Astrocyte (in vitro differentiated cells and primary cell): Measurements from ENCODE around the gene GNAQ. TPM values are rescaled to one million over a fixed set of nuclear protein-coding genes. Genes with fewer than 3 reads are reported as not detected.
A peak's percentile ranks its signal among the peaks of the same experiment; 100 is the strongest.

ENCODE experiments used
- DNase-seq: peaks from one replicate; pipeline ENCODE4 v3.0.0-alpha.2; 2010; ENCODE audit warnings: low read depth
- FAIRE-seq: peaks from 2 replicates; lab custom pipeline; 2011; peaks lifted over from hg19 to GRCh38; lab: Jason Lieb, UNC
- H2AFZ ChIP-seq: 2 replicates; pipeline ENCODE4 v1.6.0; 2012; ENCODE audit warnings: low read depth, low read length, inconsistent platforms
- H3K27ac ChIP-seq: 2 replicates; pipeline ENCODE4 v1.5.1; 2011; ENCODE audit warnings: low read depth, low read length, inconsistent platforms
- H3K27me3 ChIP-seq: 2 replicates; pipeline ENCODE4 v1.6.0; 2011; ENCODE audit warnings: low read length, inconsistent platforms; ENCODE audit not compliant: insufficient read depth
- H3K36me3 ChIP-seq: 2 replicates; pipeline ENCODE4 v1.5.1; 2011; ENCODE audit warnings: low read length, inconsistent platforms; ENCODE audit not compliant: insufficient read depth
- H3K4me1 ChIP-seq: 2 replicates; pipeline ENCODE4 v1.5.1; 2011; ENCODE audit warnings: low read length, inconsistent platforms; ENCODE audit not compliant: insufficient read depth
- H3K4me2 ChIP-seq: 2 replicates; pipeline ENCODE4 v1.6.0; 2012; ENCODE audit warnings: low read length, inconsistent platforms
- H3K4me3 ChIP-seq: 2 replicates; pipeline ENCODE4 v1.5.1; 2011; ENCODE audit warnings: low read depth, mild to moderate bottlenecking, low read length, inconsistent platforms; ENCODE audit not compliant: insufficient read depth
- H3K79me2 ChIP-seq: 2 replicates; pipeline ENCODE4 v1.6.0; 2012; ENCODE audit warnings: mild to moderate bottlenecking, low read length, inconsistent platforms; ENCODE audit not compliant: insufficient read depth
- H3K9ac ChIP-seq: 2 replicates; pipeline ENCODE4 v1.6.0; 2012; ENCODE audit warnings: mild to moderate bottlenecking, low read length, inconsistent platforms
- H3K9me3 ChIP-seq: 2 replicates; pipeline ENCODE4 v1.5.1; 2012; ENCODE audit warnings: low read depth, mild to moderate bottlenecking, low read length, inconsistent platforms; ENCODE audit not compliant: insufficient read depth
- H4K20me1 ChIP-seq: 2 replicates; pipeline ENCODE4 v1.6.0; 2012; ENCODE audit warnings: low read length, inconsistent platforms; ENCODE audit not compliant: insufficient read depth
- H3K27ac Mint-ChIP-seq: one replicate; pipeline ENCODE4 v1.8.0; 2021; ENCODE audit warnings: mild to moderate bottlenecking, mixed read lengths; ENCODE audit not compliant: unreplicated experiment
- H3K27me3 Mint-ChIP-seq: one replicate; pipeline ENCODE4 v1.8.0; 2021; ENCODE audit warnings: low read depth, mixed read lengths; ENCODE audit not compliant: unreplicated experiment
- H3K36me3 Mint-ChIP-seq: one replicate; pipeline ENCODE4 v1.8.0; 2021; ENCODE audit warnings: low read depth, mixed read lengths; ENCODE audit not compliant: unreplicated experiment
- H3K4me1 Mint-ChIP-seq: one replicate; pipeline ENCODE4 v1.8.0; 2021; ENCODE audit warnings: low read depth, mixed read lengths; ENCODE audit not compliant: unreplicated experiment
- H3K4me3 Mint-ChIP-seq: one replicate; pipeline ENCODE4 v1.8.0; 2021; ENCODE audit warnings: mild to moderate bottlenecking, moderate library complexity, mixed read lengths; ENCODE audit not compliant: unreplicated experiment
- H3K9me3 Mint-ChIP-seq: one replicate; pipeline ENCODE4 v1.8.0; 2021; ENCODE audit warnings: mild to moderate bottlenecking, mixed read lengths; ENCODE audit not compliant: unreplicated experiment
- EZH2 ChIP-seq: IDR thresholded peaks from 2 replicates; pipeline ENCODE4 v1.6.1; 2012; ENCODE audit warnings: mild to moderate bottlenecking, low read length, inconsistent platforms; ENCODE audit not compliant: insufficient read depth
- total RNA-seq: library from RNA; stranded (reverse); gene quantifications from 2 replicates; pipeline ENCODE4 v1.2.1, GENCODE V29; 2021
- TF ChIP-seq, protein P1 (sequence below): IDR thresholded peaks from 2 replicates; pipeline ENCODE4 v1.5.1; 2011; ENCODE audit warnings: low read depth, mild to moderate bottlenecking, inconsistent platforms, low read length, moderate library complexity; ENCODE audit not compliant: insufficient read depth

Gene GNAQ
- total RNA-seq, 1 donor from 2014 or later, result 74.9 TPM

DNA sequence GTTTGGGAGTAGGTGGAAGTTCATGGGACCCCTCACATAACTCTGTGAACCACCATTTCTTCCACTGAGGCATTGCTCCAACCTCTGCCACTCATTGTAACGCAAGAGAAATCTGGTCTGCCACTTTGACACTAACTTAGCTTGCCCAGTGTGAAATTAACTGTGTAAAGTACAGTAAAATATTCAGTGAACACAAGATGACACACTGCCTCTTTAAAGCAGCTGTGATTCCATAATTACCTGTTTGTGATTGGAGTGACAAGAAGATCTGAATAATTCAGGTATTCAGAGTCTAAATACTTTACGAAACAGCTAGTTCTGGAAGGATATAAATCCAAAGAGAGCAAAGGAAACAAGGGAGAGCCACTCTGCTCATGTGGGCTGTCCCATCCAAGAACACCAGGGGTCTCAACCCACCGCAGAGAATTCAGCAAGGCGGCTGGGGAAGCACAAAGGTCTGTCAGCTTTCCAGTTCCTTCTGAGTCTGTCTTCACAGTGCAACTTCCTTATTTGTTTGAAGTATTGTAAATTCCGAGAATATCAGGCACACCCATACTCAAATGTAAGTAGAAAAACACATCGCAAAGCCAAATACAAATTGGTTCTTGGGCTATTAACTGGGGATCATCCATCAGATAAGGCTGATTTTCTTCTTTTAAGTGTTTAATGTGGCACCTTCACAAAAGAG lies 86.9 kb downstream of the GNAQ start:
- peaks cover 11% of the 10 kb centered on the region for H3K4me1 ChIP-seq
- Mint-ChIP-seq H3K4me1 (peaks cover 41% of the 10 kb centered on the region), H3K27me3 (no peaks in the 10 kb centered on the region), H3K9me3 (no peaks in the 10 kb centered on the region), H3K36me3 (peaks cover 1% of the 10 kb centered on the region), H3K4me3 (no peak overlapping the region), H3K27ac (peak overlapping the region; percentile 44)
- no peaks in the 10 kb centered on the region for H3K27me3 ChIP-seq
- no peaks in the 10 kb centered on the region for H3K36me3 ChIP-seq
- DNase-seq (no peak), FAIRE-seq (no peak)
- no peak overlapping the region for H2AFZ ChIP-seq
- peaks cover 63% of the 10 kb centered on the region for H4K20me1 ChIP-seq
- no peaks in the 10 kb centered on the region for H3K9me3 ChIP-seq
- peaks cover 74% of the 10 kb centered on the region for H3K79me2 ChIP-seq
- no peak overlapping the region for H3K27ac ChIP-seq
- H3K4me3 ChIP-seq, result no peak overlapping the region
- no peak overlapping the region for H3K4me2 ChIP-seq
- TF ChIP-seq EZH2, result no peak
- TF ChIP-seq, protein P1, sequence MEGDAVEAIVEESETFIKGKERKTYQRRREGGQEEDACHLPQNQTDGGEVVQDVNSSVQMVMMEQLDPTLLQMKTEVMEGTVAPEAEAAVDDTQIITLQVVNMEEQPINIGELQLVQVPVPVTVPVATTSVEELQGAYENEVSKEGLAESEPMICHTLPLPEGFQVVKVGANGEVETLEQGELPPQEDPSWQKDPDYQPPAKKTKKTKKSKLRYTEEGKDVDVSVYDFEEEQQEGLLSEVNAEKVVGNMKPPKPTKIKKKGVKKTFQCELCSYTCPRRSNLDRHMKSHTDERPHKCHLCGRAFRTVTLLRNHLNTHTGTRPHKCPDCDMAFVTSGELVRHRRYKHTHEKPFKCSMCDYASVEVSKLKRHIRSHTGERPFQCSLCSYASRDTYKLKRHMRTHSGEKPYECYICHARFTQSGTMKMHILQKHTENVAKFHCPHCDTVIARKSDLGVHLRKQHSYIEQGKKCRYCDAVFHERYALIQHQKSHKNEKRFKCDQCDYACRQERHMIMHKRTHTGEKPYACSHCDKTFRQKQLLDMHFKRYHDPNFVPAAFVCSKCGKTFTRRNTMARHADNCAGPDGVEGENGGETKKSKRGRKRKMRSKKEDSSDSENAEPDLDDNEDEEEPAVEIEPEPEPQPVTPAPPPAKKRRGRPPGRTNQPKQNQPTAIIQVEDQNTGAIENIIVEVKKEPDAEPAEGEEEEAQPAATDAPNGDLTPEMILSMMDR, result no peak
- no peak overlapping the region for H3K9ac ChIP-seq

DNA sequence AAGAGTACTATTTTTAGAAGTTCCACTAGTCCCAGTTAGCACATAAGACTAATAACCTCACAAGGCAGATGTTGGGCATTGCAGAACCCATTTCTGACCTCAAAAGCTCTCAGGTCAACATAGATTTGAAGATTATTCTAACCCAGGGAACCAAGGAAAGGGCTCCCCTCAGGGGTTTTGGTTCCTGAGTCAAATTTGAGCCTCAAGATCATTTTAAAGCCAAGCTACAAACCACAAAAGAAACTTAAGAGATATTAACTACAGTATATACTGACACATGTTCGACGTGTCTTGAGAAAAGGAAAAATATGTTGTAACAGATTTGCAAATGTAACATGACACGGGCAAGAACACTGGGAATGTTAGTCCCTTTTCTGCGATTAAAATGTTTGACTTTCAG lies 88.6 kb downstream of the GNAQ start:
- Histone ChIP-seq H4K20me1 (peaks cover 61% of the 10 kb centered on the region), H3K36me3 (no peaks in the 10 kb centered on the region), H2AFZ (no peak overlapping the region), H3K9ac (no peak overlapping the region), H3K4me2 (no peak overlapping the region), H3K9me3 (no peaks in the 10 kb centered on the region), H3K79me2 (peaks cover 73% of the 10 kb centered on the region), H3K4me1 (peaks cover 16% of the 10 kb centered on the region), H3K4me3 (no peak overlapping the region), H3K27ac (no peak overlapping the region), H3K27me3 (no peaks in the 10 kb centered on the region)
- H3K27ac Mint-ChIP-seq, result no peak overlapping the region
- DNase-seq, result no peak
- no peak for FAIRE-seq
- H3K27me3 Mint-ChIP-seq, result no peaks in the 10 kb centered on the region
- peaks cover 46% of the 10 kb centered on the region for H3K4me1 Mint-ChIP-seq
- no peaks in the 10 kb centered on the region for H3K9me3 Mint-ChIP-seq
- TF ChIP-seq EZH2, result no peak
- TF ChIP-seq, protein P1, result no peak
- H3K4me3 Mint-ChIP-seq, result no peak overlapping the region
- peaks cover 1% of the 10 kb centered on the region for H3K36me3 Mint-ChIP-seq

DNA sequence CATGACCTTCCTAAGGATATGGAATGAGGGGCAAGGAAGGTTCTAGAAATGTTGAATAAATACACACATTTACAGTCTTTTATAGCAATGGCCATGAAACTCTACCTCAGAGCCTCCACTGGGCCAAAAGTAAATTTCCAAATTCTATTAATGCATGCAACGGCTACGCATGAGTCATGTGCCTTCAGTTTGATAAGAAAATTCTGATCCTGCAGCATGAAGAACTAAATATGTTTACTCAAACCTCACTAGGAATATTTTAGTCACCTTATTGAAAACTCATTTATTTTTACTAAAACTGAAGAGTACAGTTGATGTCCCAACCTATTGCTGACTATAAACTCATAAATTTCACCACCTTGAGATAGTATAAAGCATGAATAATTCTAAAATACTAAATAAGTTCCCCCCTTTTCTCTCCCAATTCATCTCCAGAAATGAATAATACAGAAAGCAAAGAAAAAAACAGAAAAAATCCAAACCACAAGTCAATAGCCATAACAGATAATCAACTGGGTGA lies 92.4 kb downstream of the GNAQ start:
- no peak overlapping the region for H3K9ac ChIP-seq
- peaks cover 5% of the 10 kb centered on the region for H3K4me1 ChIP-seq
- H3K9me3 ChIP-seq, result no peaks in the 10 kb centered on the region
- Mint-ChIP-seq H3K4me3 (no peak overlapping the region), H3K4me1 (peaks cover 22% of the 10 kb centered on the region), H3K9me3 (peaks cover 2% of the 10 kb centered on the region), H3K36me3 (no peaks in the 10 kb centered on the region), H3K27me3 (no peaks in the 10 kb centered on the region), H3K27ac (no peak overlapping the region)
- H3K36me3 ChIP-seq, result no peaks in the 10 kb centered on the region
- H3K27me3 ChIP-seq, result no peaks in the 10 kb centered on the region
- DNase-seq, result peak; percentile 56
- no peak overlapping the region for H3K27ac ChIP-seq
- no peak for TF ChIP-seq EZH2
- TF ChIP-seq, protein P1, result no peak
- peaks cover 40% of the 10 kb centered on the region for H4K20me1 ChIP-seq
- peak overlapping the region; percentile 4 for H3K4me2 ChIP-seq
- no peak overlapping the region for H2AFZ ChIP-seq
- H3K79me2 ChIP-seq, result peaks cover 66% of the 10 kb centered on the region
- no peak for FAIRE-seq
- no peak overlapping the region for H3K4me3 ChIP-seq
